SK-N-SH (cell line): Measurements from ENCODE around the gene NF2. TPM values are rescaled to one million over a fixed set of nuclear protein-coding genes. Genes with fewer than 3 reads are reported as not detected.

Source experiments
- CTCF ChIA-PET: fragments of 300-600, 350-600 bp; formaldehyde crosslinking; extraction: SDS; loops from one replicate; lab custom pipeline; 2021; lab: Yijun Ruan, JAX
- POLR2A ChIA-PET: fragments of 350-600 bp; sonication (Branson Sonifier 250); formaldehyde crosslinking; extraction: SDS; loops from one replicate; lab custom pipeline; 2020; ENCODE audit warnings: antibody characterized with exemption, inconsistent platforms; lab: Yijun Ruan, JAX
- DNase-seq: peaks from one replicate; pipeline ENCODE4 v3.0.0; 2012
- H2AFZ ChIP-seq: fragments of 200-600 bp; sonication (generic); 2 replicates; pipeline ENCODE4 v1.8.1; 2016; ENCODE audit warnings: antibody characterized with exemption, mild to moderate bottlenecking, low read depth
- H3F3A ChIP-seq: fragments of 200-600 bp; sonication (generic); replicated peaks from 2 replicates; pipeline ENCODE3; 2016; ENCODE audit warnings: antibody characterized with exemption, mild to moderate bottlenecking; ENCODE audit not compliant: insufficient read depth
- H3K27ac ChIP-seq, 2 experiments: fragments of 200-500 bp in 1 of 2; fragments of 200-600 bp in 1 of 2; sonication (Bioruptor generic) in 1 of 2; sonication (generic), shearing (Covaris generic) in 1 of 2; 2 replicates each; pipeline versions ENCODE4 v1.5.1 to v1.6.1; 2014 to 2016; ENCODE audit warnings: low read depth in 2 of 2, inconsistent platforms in 1 of 2, low read length in 1 of 2, mild to moderate bottlenecking in 1 of 2, mixed read lengths in 1 of 2
- H3K27me3 ChIP-seq: fragments of 200-600 bp; sonication (generic), shearing (Covaris generic); 2 replicates; pipeline ENCODE4 v1.6.1; 2016; ENCODE audit warnings: mixed run types; ENCODE audit not compliant: insufficient read depth
- H3K36me3 ChIP-seq, 2 experiments: fragments of 200-500 bp in 1 of 2; fragments of 200-600 bp in 1 of 2; sonication (Bioruptor generic) in 1 of 2; sonication (generic) in 1 of 2; replicated peaks in 1 of 2; 2 replicates each; pipeline versions ENCODE3 to v1.5.1; 2014 to 2016; ENCODE audit warnings: low read length in 1 of 2, mild to moderate bottlenecking in 1 of 2; ENCODE audit not compliant: insufficient read depth in 2 of 2, control insufficient read depth in 1 of 2
- H3K4me1 ChIP-seq, 2 experiments: fragments of 200-500 bp in 1 of 2; fragments of 200-600 bp in 1 of 2; sonication (Bioruptor generic) in 1 of 2; sonication (generic), shearing (Covaris generic) in 1 of 2; 2 replicates each; pipeline versions ENCODE4 v1.5.1 to v1.6.1; 2014 to 2016; ENCODE audit warnings: low read depth in 1 of 2, low read length in 1 of 2, mixed run types in 1 of 2; ENCODE audit not compliant: insufficient read depth in 2 of 2, control insufficient read depth in 1 of 2
- H3K4me2 ChIP-seq: fragments of 200-600 bp; sonication (generic), shearing (Covaris generic); 2 replicates; pipeline ENCODE4 v1.6.1; 2017; ENCODE audit warnings: mixed run types
- H3K4me3 ChIP-seq, 2 experiments: fragments of 200-500 bp in 1 of 2; fragments of 200-600 bp in 1 of 2; sonication (Bioruptor generic) in 1 of 2; sonication (generic), shearing (Covaris generic) in 1 of 2; 2 replicates each; pipeline versions ENCODE4 v1.5.1 to v1.8.1; 2014 to 2016; ENCODE audit warnings: low read depth in 2 of 2, inconsistent platforms in 1 of 2, low read length in 1 of 2, mild to moderate bottlenecking in 1 of 2, mixed read lengths in 1 of 2, moderate library complexity in 1 of 2
- H3K79me2 ChIP-seq: fragments of 200-600 bp; sonication (generic); 2 replicates; pipeline ENCODE4 v1.8.1; 2017; ENCODE audit warnings: mild to moderate bottlenecking; ENCODE audit not compliant: insufficient read depth
- H3K9ac ChIP-seq: fragments of 200-600 bp; sonication (generic); 2 replicates; pipeline ENCODE4 v1.6.1; 2017; ENCODE audit warnings: mixed run types
- H3K9me2 ChIP-seq: fragments of 200-600 bp; sonication (generic); 2 replicates; pipeline ENCODE4 v1.6.1; 2017; ENCODE audit warnings: mixed run types
- H3K9me3 ChIP-seq: fragments of 200-600 bp; sonication (generic); 2 replicates; pipeline ENCODE4 v1.6.1; 2017; ENCODE audit warnings: mixed run types, mild to moderate bottlenecking, moderate library complexity
- H4K20me1 ChIP-seq: fragments of 200-600 bp; sonication (generic); 2 replicates; pipeline ENCODE4 v1.6.1; 2017; ENCODE audit warnings: mild to moderate bottlenecking, mixed run types; ENCODE audit not compliant: insufficient read depth
- CTCF ChIP-seq: fragments of 200-600 bp; sonication (generic); IDR thresholded peaks from 2 replicates; pipeline ENCODE4 v1.6.1; 2017; ENCODE audit warnings: antibody characterized with exemption, mild to moderate bottlenecking, moderate library complexity
- EP300 ChIP-seq, 2 experiments: IDR thresholded peaks; 2 replicates each; pipeline versions ENCODE4 v1.4.0 to v1.6.1; 2012; ENCODE audit warnings: borderline replicate concordance in 1 of 2, low read depth in 1 of 2, low read length in 1 of 2
- MEF2A ChIP-seq: IDR thresholded peaks from 2 replicates; pipeline ENCODE4 v1.4.0; 2012; ENCODE audit warnings: low read depth, borderline replicate concordance
- NRF1 ChIP-seq: IDR thresholded peaks from 2 replicates; pipeline ENCODE4 v1.6.1; 2012; ENCODE audit warnings: low read depth, mild to moderate bottlenecking, low read length
- RAD21 ChIP-seq: IDR thresholded peaks from 2 replicates; pipeline ENCODE4 v1.6.1; 2012; ENCODE audit warnings: mild to moderate bottlenecking, low read length
- RCOR1 ChIP-seq: fragments of 150-350 bp; IDR thresholded peaks from 2 replicates; pipeline ENCODE4 v1.6.1; 2017; ENCODE audit warnings: antibody characterized with exemption, low read length
- RXRA ChIP-seq: IDR thresholded peaks from 2 replicates; pipeline ENCODE4 v1.4.0; 2012; ENCODE audit warnings: low read depth, mild to moderate bottlenecking, borderline replicate concordance
- SMC3 ChIP-seq: IDR thresholded peaks from 2 replicates; pipeline ENCODE4 v1.6.1; 2012; ENCODE audit warnings: low read depth, low read length, improper control_type of control experiment
- TAF1 ChIP-seq: IDR thresholded peaks from 2 replicates; pipeline ENCODE4 v1.6.1; 2012; ENCODE audit warnings: low read depth, mild to moderate bottlenecking, low read length, moderate library complexity, borderline replicate concordance
- TCF12 ChIP-seq: IDR thresholded peaks from 2 replicates; pipeline ENCODE4 v1.4.0; 2012
- TEAD4 ChIP-seq: IDR thresholded peaks from 2 replicates; pipeline ENCODE4 v1.4.0; 2012; ENCODE audit warnings: mild to moderate bottlenecking, borderline replicate concordance; ENCODE audit not compliant: insufficient read depth
- YY1 ChIP-seq: IDR thresholded peaks from 2 replicates; pipeline ENCODE4 v1.4.0; 2012; ENCODE audit warnings: low read depth, mild to moderate bottlenecking
- ZBTB33 ChIP-seq: IDR thresholded peaks from 2 replicates; pipeline ENCODE4 v1.4.0; 2012; ENCODE audit warnings: low read depth, borderline replicate concordance
- WGBS: methylation state at CpG from one replicate; pipeline ENCODE4 v1.1.6; 2017; ENCODE audit warnings: low lambda C conversion rate; 5-methylcytosine and 5-hydroxymethylcytosine counted together
- polyA plus RNA-seq, 3 experiments: library from polyadenylated mRNA; depleted of rRNA; stranded (reverse); fragments of >200 nt; gene quantifications; 2 replicates each; pipeline ENCODE4 v1.2.3, GENCODE V29; 2012

The NF2 gene
- polyA plus RNA-seq, 1 of the 3 experiments (the other 2 are of a cell fraction), result 44.1 TPM

GRCh38 chr22:29641042-29641699, 37.7 kb downstream of the NF2 start:
- CTCF ChIA-PET, result interaction anchor here (0.9 to 1.0 kb wide), 2 partner anchors 15 to 447 kb away, joined by 3 read pairs; no protein-coding TSS in a partner anchor
- no peak overlapping the region for H3K4me3 ChIP-seq
- peaks cover 34% of the 10 kb centered on the region; the same call in 1 of the 2 replicates for H3K79me2 ChIP-seq
- H4K20me1 ChIP-seq, result 0 out of 2 replicates have a peak, but pooled peaks cover 4% of the 10 kb centered on the region
- H3K9me3 ChIP-seq, result no peaks in the 10 kb centered on the region
- WGBS, result 95% methylated on average over 8 of the region's 8 CpGs
- peaks cover 36 to 40% of the 10 kb centered on the region in 2 experiments for H3K36me3 ChIP-seq
- no peak overlapping the region for H3K27ac ChIP-seq
- POLR2A ChIA-PET, result no interaction called here
- TF ChIP-seq MEF2A (no peak), SMC3 (no peak), NRF1 (no peak), EP300 (IDR thresholded peaks at IDR 0.05; ENCODE audit: borderline replicate concordance in 1 of 2, low read depth in 1 of 2, low read length in 1 of 2) (no peak), TCF12 (no peak), CTCF (no peak), RXRA (no peak), ZBTB33 (no peak), TEAD4 (no peak), RAD21 (no peak), YY1 (no peak), RCOR1 (no peak), TAF1 (no peak)
- H3K9ac ChIP-seq, result no peak overlapping the region
- no peak for DNase-seq
- no peak overlapping the region for H3K4me2 ChIP-seq
- no peaks in the 10 kb centered on the region for H3F3A ChIP-seq
- no peak overlapping the region for H2AFZ ChIP-seq
- H3K9me2 ChIP-seq, result no peaks in the 10 kb centered on the region
- no peaks in the 10 kb centered on the region for H3K27me3 ChIP-seq
- H3K4me1 ChIP-seq, result peaks cover 4 to 5% of the 10 kb centered on the region in 2 experiments; a peak in 2 of 4 replicates
